ENCODE results near the gene CLPSL2.

Gene CLPSL2

GRCh38 chr6:35745509-35745908, 30.9 kb upstream of the CLPSL2 start:
- H3K4me2 ChIP-seq: no peak overlapping the region
- H3K27ac ChIP-seq: no peak overlapping the region
- H4K20me1 ChIP-seq (ENCODE audit: insufficient read depth): no peaks in the 10 kb centered on the region
- H3K79me2 ChIP-seq (ENCODE audit: insufficient read depth, low read depth): no peaks in the 10 kb centered on the region
- no peak overlapping the region for H3K4me3 ChIP-seq (IDR thresholded peaks at IDR 0.05; ENCODE audit: insufficient read depth, low read depth, low read length)
- H3K9ac ChIP-seq: no peak overlapping the region
- no peaks in the 10 kb centered on the region for H3K27me3 ChIP-seq (ENCODE audit: insufficient read depth, low read depth)
- no peaks in the 10 kb centered on the region for H3K36me3 ChIP-seq (ENCODE audit: insufficient read depth)
- no peak for TF ChIP-seq CTCF (conservative IDR thresholded peaks at IDR 0.05; ENCODE audit: low read depth, low read length)
- H2AFZ ChIP-seq (ENCODE audit: low read depth): no peak overlapping the region
- H3K4me1 ChIP-seq (ENCODE audit: low read depth, poor library complexity, severe bottlenecking): no peaks in the 10 kb centered on the region

- Histone ChIP-seq H3K27me3 (ENCODE audit: insufficient read depth, low read depth) (no peaks in the 10 kb centered on the region), H3K36me3 (ENCODE audit: insufficient read depth) (no peaks in the 10 kb centered on the region), H3K27ac (no peak overlapping the region), H3K4me2 (no peak overlapping the region), H4K20me1 (ENCODE audit: insufficient read depth) (no peaks in the 10 kb centered on the region), H3K9ac (no peak overlapping the region), H3K4me3 (IDR thresholded peaks at IDR 0.05; ENCODE audit: insufficient read depth, low read depth, low read length) (no peak overlapping the region), H3K4me1 (ENCODE audit: low read depth, poor library complexity, severe bottlenecking) (no peaks in the 10 kb centered on the region), H2AFZ (ENCODE audit: low read depth) (no peak overlapping the region), H3K79me2 (ENCODE audit: insufficient read depth, low read depth) (no peaks in the 10 kb centered on the region)
- no peak for TF ChIP-seq CTCF (conservative IDR thresholded peaks at IDR 0.05; ENCODE audit: low read depth, low read length)
Measured at GRCh38 chr6:35746516-35746915, 29.9 kb upstream of the CLPSL2 start.

- no peak overlapping the region for H2AFZ ChIP-seq (ENCODE audit: low read depth)
- no peaks in the 10 kb centered on the region for H3K79me2 ChIP-seq (ENCODE audit: insufficient read depth, low read depth)
- H3K4me1 ChIP-seq (ENCODE audit: low read depth, poor library complexity, severe bottlenecking): no peaks in the 10 kb centered on the region
- H3K4me2 ChIP-seq: no peak overlapping the region
- H3K36me3 ChIP-seq (ENCODE audit: insufficient read depth): no peaks in the 10 kb centered on the region
- no peak overlapping the region for H3K27ac ChIP-seq
- H3K4me3 ChIP-seq (IDR thresholded peaks at IDR 0.05; ENCODE audit: insufficient read depth, low read depth, low read length): no peak overlapping the region
- H3K9ac ChIP-seq: no peak overlapping the region
- TF ChIP-seq CTCF (conservative IDR thresholded peaks at IDR 0.05; ENCODE audit: low read depth, low read length): no peak
- no peaks in the 10 kb centered on the region for H3K27me3 ChIP-seq (ENCODE audit: insufficient read depth, low read depth)
- H4K20me1 ChIP-seq (ENCODE audit: insufficient read depth): no peaks in the 10 kb centered on the region
Measured at GRCh38 chr6:35747877-35748276, 28.5 kb upstream of the CLPSL2 start.

GRCh38 chr6:35750557-35750956, 25.8 kb upstream of the CLPSL2 start:
- Histone ChIP-seq H3K4me3 (IDR thresholded peaks at IDR 0.05; ENCODE audit: insufficient read depth, low read depth, low read length) (no peak overlapping the region), H3K27ac (no peak overlapping the region), H3K79me2 (ENCODE audit: insufficient read depth, low read depth) (no peaks in the 10 kb centered on the region), H3K4me2 (no peak overlapping the region), H2AFZ (ENCODE audit: low read depth) (no peak overlapping the region), H3K9ac (no peak overlapping the region), H3K36me3 (ENCODE audit: insufficient read depth) (no peaks in the 10 kb centered on the region), H3K27me3 (ENCODE audit: insufficient read depth, low read depth) (no peaks in the 10 kb centered on the region), H4K20me1 (ENCODE audit: insufficient read depth) (no peaks in the 10 kb centered on the region), H3K4me1 (ENCODE audit: low read depth, poor library complexity, severe bottlenecking) (no peaks in the 10 kb centered on the region)
- no peak for TF ChIP-seq CTCF (conservative IDR thresholded peaks at IDR 0.05; ENCODE audit: low read depth, low read length)

- Histone ChIP-seq H3K79me2 (ENCODE audit: insufficient read depth, low read depth) (no peaks in the 10 kb centered on the region), H2AFZ (ENCODE audit: low read depth) (no peak overlapping the region), H3K27me3 (ENCODE audit: insufficient read depth, low read depth) (no peaks in the 10 kb centered on the region), H3K9ac (no peak overlapping the region), H3K4me1 (ENCODE audit: low read depth, poor library complexity, severe bottlenecking) (no peaks in the 10 kb centered on the region), H3K36me3 (ENCODE audit: insufficient read depth) (no peaks in the 10 kb centered on the region), H3K4me3 (IDR thresholded peaks at IDR 0.05; ENCODE audit: insufficient read depth, low read depth, low read length) (no peak overlapping the region), H3K27ac (no peak overlapping the region), H3K4me2 (no peak overlapping the region), H4K20me1 (ENCODE audit: insufficient read depth) (no peaks in the 10 kb centered on the region)
- TF ChIP-seq CTCF (conservative IDR thresholded peaks at IDR 0.05; ENCODE audit: low read depth, low read length): no peak
Measured at GRCh38 chr6:35751594-35751993, 24.8 kb upstream of the CLPSL2 start.
